MCF 10A (cell line): ENCODE results near the gene C11orf54. TPM values are rescaled to one million over a fixed set of nuclear protein-coding genes. Genes with fewer than 3 reads are reported as not detected.

Source experiments
- BruUV-seq: library from RNA; stranded (reverse); fragments of 400-500 nt; replicated peaks from 2 replicates; lab custom pipeline; 2021; lab: Mats Ljungman, UMichigan
- CTCF ChIA-PET: fragments of 300-600 bp; sonication (Branson Sonifier 250); formaldehyde crosslinking; extraction: SDS; loops from one replicate; lab custom pipeline; 2021; ENCODE audit warnings: antibody characterized with exemption, inconsistent platforms; lab: Yijun Ruan, JAX
- POLR2A ChIA-PET: fragments of 300-600, 350-650 bp; sonication (Branson Sonifier 250); formaldehyde crosslinking; extraction: SDS; loops from one replicate; lab custom pipeline; 2020; ENCODE audit warnings: antibody characterized with exemption, inconsistent platforms; lab: Yijun Ruan, JAX
- DNase-seq: peaks from one replicate; pipeline ENCODE4 v3.0.0-alpha.2; 2018; ENCODE audit not compliant: unreplicated experiment
- H3K27ac Mint-ChIP-seq: one replicate; pipeline ENCODE4 v1.8.0; 2022; ENCODE audit warnings: mild to moderate bottlenecking, low read depth, mixed read lengths; ENCODE audit not compliant: unreplicated experiment
- H3K27me3 Mint-ChIP-seq: one replicate; pipeline ENCODE4 v1.8.0; 2022; ENCODE audit warnings: mixed read lengths; ENCODE audit not compliant: insufficient read depth, unreplicated experiment
- H3K36me3 Mint-ChIP-seq: one replicate; pipeline ENCODE4 v1.8.0; 2022; ENCODE audit warnings: mild to moderate bottlenecking, moderate library complexity, mixed read lengths; ENCODE audit not compliant: insufficient read depth, unreplicated experiment
- H3K4me1 Mint-ChIP-seq: one replicate; pipeline ENCODE4 v1.8.0; 2022; ENCODE audit warnings: mixed read lengths; ENCODE audit not compliant: insufficient read depth, unreplicated experiment
- H3K4me3 Mint-ChIP-seq: one replicate; pipeline ENCODE4 v1.8.0; 2022; ENCODE audit warnings: mild to moderate bottlenecking, moderate library complexity, mixed read lengths; ENCODE audit not compliant: unreplicated experiment
- H3K9me3 Mint-ChIP-seq: one replicate; pipeline ENCODE4 v1.8.0; 2022; ENCODE audit warnings: mixed read lengths; ENCODE audit not compliant: unreplicated experiment
- intact Hi-C: fragments of 100-400 bp; cut with micrococcal nuclease; formaldehyde crosslinking; loops from 2 replicates; pipeline ENCODE4 v1.14.1; 2022
- total RNA-seq: library from RNA; stranded (reverse); gene quantifications from 2 replicates; pipeline ENCODE4 v1.2.3, GENCODE V29; 2022
- TF ChIP-seq, protein P1 (sequence below): fragments of 200-600 bp; IDR thresholded peaks from one replicate; pipeline ENCODE4 v1.8.0; 2022; ENCODE audit warnings: antibody characterized with exemption, mild to moderate bottlenecking; ENCODE audit not compliant: unreplicated experiment

The C11orf54 gene
- total RNA-seq, 1 experiment from 2014 or later = 13.8 TPM

DNA sequence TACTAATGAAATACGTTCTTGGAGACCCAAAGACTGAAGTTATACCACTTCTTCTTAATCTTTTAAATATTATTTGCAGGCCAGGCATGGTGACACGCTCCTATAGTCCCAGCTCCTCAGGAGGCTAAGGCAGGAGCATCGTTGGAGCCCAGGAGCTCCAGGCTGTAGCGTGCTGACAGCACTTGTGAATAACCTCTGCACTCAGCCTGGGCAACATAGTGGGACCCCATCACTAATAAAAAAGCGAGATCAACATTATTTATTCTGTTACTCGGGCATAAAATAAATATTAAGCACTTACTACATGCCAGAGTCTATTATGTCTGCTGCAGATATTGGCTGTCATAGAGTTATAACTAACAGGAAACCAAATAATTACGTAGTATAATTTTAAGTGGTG, 41.9 kb downstream of the C11orf54 start:
- intact Hi-C loops = no loop called here
- CTCF ChIA-PET = interaction anchor here (1.0 to 1.2 kb wide), 4 partner anchors 12 to 43 kb away, joined by 3 to 9 read pairs (median 7); no protein-coding TSS in a partner anchor

DNA sequence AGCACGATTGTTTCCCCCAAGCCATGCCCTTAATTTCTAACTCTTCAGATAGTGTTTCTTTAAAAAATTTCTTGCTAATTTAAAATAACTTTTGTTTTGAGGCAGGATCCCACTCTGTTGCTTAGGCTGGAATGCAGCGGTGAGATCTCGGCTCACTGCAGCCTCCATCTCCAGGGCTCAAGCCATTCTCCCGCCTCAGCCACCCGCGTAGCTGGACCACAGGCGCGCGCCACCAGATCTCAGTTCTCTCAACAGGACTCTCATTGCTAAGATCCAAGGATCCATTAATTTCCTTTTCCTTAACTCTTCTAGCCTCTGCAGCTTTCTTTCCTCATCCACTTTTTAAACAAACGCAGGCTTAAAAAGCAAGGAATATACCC, 42.3 kb downstream of the C11orf54 start:
- ChIA-PET CTCF (interaction anchor here (0.5 to 1.2 kb wide), 9 partner anchors 8 to 1041 kb away, joined by 3 to 9 read pairs (median 4); no protein-coding TSS in a partner anchor), POLR2A (interaction anchor here (0.6 to 5.5 kb wide), 33 partner anchors 8 to 1284 kb away, joined by 3 to 169 read pairs (median 4); partner anchors contain the start of genes C11orf54, PANX1 and TAF1D)
- TF ChIP-seq, protein P1, sequence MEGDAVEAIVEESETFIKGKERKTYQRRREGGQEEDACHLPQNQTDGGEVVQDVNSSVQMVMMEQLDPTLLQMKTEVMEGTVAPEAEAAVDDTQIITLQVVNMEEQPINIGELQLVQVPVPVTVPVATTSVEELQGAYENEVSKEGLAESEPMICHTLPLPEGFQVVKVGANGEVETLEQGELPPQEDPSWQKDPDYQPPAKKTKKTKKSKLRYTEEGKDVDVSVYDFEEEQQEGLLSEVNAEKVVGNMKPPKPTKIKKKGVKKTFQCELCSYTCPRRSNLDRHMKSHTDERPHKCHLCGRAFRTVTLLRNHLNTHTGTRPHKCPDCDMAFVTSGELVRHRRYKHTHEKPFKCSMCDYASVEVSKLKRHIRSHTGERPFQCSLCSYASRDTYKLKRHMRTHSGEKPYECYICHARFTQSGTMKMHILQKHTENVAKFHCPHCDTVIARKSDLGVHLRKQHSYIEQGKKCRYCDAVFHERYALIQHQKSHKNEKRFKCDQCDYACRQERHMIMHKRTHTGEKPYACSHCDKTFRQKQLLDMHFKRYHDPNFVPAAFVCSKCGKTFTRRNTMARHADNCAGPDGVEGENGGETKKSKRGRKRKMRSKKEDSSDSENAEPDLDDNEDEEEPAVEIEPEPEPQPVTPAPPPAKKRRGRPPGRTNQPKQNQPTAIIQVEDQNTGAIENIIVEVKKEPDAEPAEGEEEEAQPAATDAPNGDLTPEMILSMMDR = peak; percentile 8
- H3K27ac Mint-ChIP-seq = peak overlapping the region; percentile 95
- BruUV-seq = TSS peak; percentile 78
- H3K4me1 Mint-ChIP-seq = peaks cover 24% of the 10 kb centered on the region
- no peaks in the 10 kb centered on the region for H3K27me3 Mint-ChIP-seq
- DNase-seq = no peak
- H3K36me3 Mint-ChIP-seq = peaks cover 16% of the 10 kb centered on the region
- H3K9me3 Mint-ChIP-seq = no peaks in the 10 kb centered on the region
- intact Hi-C loops = loop anchor here (1.0 kb wide), 2 partner anchors 42 to 549 kb away; partner anchors contain the start of genes C11orf54 and TAF1D
- peak overlapping the region; percentile 84 for H3K4me3 Mint-ChIP-seq

More for the DNA sequence above, 41.9 kb downstream of the C11orf54 start:
- Mint-ChIP-seq H3K27me3 (no peaks in the 10 kb centered on the region), H3K9me3 (no peaks in the 10 kb centered on the region), H3K36me3 (peaks cover 14% of the 10 kb centered on the region), H3K4me3 (peak overlapping the region; percentile 84), H3K4me1 (peaks cover 24% of the 10 kb centered on the region), H3K27ac (no peak overlapping the region)
- DNase-seq = no peak
- no TSS peak for BruUV-seq
- POLR2A ChIA-PET = interaction anchor here (0.8 to 5.5 kb wide), 15 partner anchors 9 to 687 kb away, joined by 3 to 169 read pairs (median 4); partner anchors contain the start of genes C11orf54 and TAF1D
- TF ChIP-seq, protein P1 = no peak

DNA sequence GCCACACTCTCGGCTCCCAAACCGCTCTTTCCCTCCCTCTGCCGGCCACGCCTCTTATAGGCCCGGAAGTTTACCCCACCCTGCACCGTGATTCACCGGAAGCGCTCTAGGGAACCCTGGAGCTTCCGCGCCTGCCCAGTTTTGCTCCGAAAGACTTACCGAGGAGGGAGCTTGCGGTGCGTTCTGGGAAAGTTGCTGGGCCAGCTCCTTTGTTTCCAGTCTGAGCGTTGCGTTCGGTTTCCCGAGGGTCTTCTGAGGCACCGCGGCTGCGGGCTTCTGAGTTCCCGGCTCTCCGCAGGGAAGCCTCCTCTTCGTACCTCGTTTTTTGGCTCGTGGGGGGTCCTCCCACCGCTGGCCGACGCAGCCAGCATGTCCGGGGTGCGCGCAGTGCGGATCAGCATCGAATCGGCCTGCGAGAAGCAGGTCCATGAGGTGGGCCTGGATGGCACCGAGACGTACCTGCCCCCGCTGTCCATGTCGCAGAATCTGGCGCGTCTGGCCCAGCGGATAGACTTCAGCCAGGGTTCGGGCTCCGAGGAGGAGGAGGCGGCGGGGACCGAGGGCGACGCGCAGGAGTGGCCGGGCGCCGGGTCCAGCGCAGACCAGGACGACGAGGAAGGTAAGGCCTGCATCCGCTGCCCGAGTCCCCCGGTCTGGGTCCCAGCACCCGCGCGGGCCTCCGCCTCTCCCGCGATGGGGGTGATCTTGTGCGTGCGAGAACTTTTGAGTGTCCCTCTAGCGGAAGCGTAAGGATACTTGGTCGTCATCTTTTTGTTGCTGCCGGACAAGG, 42.9 kb downstream of the C11orf54 start, which contains the start of gene MED17:
MED17 (plus strand) TSS at position 138 of the 790 bp plus-strand sequence; CDS start at position 370, 232 bp downstream.
- ChIA-PET CTCF (interaction anchor here (0.5 to 1.2 kb wide), 10 partner anchors 8 to 1042 kb away, joined by 3 to 9 read pairs (median 4); no protein-coding TSS in a partner anchor), POLR2A (interaction anchor here (0.6 to 5.5 kb wide), 34 partner anchors 8 to 1283 kb away, joined by 3 to 169 read pairs (median 4); partner anchors contain the start of genes C11orf54, PANX1 and TAF1D)
- H3K27ac Mint-ChIP-seq = peak within 1 kb of the TSS; percentile 95
- intact Hi-C loops = loop anchor here (1.0 kb wide), 2 partner anchors 43 to 550 kb away; partner anchors contain the start of genes C11orf54 and TAF1D
- DNase-seq = peak; percentile 95
- TSS peak; percentile 54 for BruUV-seq
- TF ChIP-seq, protein P1 = peak; percentile 19
- no peaks in the 10 kb centered on the region for H3K27me3 Mint-ChIP-seq
- H3K4me1 Mint-ChIP-seq = peaks cover 24% of the 10 kb centered on the region
- peak within 1 kb of the TSS; percentile 84 for H3K4me3 Mint-ChIP-seq
- peaks cover 22% of the 10 kb centered on the region for H3K36me3 Mint-ChIP-seq
- H3K9me3 Mint-ChIP-seq = no peaks in the 10 kb centered on the region
